A673 (cell line): ENCODE measurements around the gene MED12L.

ENCODE experiments used
- CTCF ChIP-seq: fragments of 300-800, 200-600 bp; sonication (generic); conservative IDR thresholded peaks from 2 replicates; pipeline ENCODE4 v1.5.1; 2017; ENCODE audit warnings: low read depth, mild to moderate bottlenecking, antibody characterized with exemption, low read length, moderate library complexity, mixed read lengths
- EZH2 ChIP-seq: fragments of 200-600 bp; sonication (generic); IDR thresholded peaks from 2 replicates; pipeline ENCODE4 v1.6.1; 2017; ENCODE audit warnings: borderline replicate concordance, low read depth, mild to moderate bottlenecking, mixed read lengths, antibody characterized with exemption, low read length; ENCODE audit not compliant: poor library complexity, severe bottlenecking

- TF ChIP-seq EZH2 (no peak), CTCF (no peak)
Observed at GRCh38 chr3:151477591-151478334, 392.3 kb downstream of the MED12L start.
